ENCODE measurements around the gene MAD1L1. TPM values are rescaled to one million over a fixed set of nuclear protein-coding genes. Genes with fewer than 3 reads are reported as not detected.

MAD1L1 gene
- total and polyA plus RNA-seq, 2 of the 13 experiments (the other 11 are each of a cell fraction or from before 2014, with no cell fraction given), result 17.4 to 64.7 TPM

DNA sequence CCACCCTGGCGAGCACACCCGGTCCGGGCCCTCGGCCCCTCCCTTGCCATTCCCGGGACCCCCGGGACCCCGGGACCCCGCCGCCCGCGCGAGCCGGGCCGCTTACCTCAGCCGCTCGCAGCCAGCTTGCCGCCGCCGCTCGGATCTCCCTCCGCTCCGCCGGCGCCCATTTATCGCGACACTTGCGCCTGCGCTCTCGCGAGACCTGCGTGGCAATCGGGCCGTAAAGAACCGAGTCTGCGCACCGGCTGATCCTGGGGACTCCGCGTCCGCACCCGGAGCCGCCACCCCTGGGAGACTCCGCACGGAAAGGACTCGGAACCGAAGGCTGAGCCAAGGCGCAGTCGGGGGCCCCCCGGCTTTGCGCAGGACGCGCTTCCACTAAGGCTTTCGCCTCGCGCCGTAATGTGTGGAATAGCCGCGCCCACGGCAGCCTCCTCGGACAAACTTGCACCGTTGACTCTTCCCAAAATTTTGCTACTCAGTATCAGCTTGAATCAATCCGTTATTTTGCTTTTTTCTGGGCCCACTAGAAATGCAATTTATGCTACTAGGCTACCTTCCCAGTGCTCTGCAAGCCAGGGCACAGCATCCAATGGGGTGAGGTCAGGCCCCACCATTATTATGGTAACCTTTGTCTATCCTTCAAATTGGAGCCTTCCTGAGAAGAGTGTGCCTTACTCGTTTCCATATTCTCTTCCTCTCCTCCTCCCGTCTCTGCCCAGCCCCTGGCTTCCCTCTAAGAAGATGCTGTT lies at the start of gene MAD1L1 (continued):
- TF ChIP-seq, protein P1, sequence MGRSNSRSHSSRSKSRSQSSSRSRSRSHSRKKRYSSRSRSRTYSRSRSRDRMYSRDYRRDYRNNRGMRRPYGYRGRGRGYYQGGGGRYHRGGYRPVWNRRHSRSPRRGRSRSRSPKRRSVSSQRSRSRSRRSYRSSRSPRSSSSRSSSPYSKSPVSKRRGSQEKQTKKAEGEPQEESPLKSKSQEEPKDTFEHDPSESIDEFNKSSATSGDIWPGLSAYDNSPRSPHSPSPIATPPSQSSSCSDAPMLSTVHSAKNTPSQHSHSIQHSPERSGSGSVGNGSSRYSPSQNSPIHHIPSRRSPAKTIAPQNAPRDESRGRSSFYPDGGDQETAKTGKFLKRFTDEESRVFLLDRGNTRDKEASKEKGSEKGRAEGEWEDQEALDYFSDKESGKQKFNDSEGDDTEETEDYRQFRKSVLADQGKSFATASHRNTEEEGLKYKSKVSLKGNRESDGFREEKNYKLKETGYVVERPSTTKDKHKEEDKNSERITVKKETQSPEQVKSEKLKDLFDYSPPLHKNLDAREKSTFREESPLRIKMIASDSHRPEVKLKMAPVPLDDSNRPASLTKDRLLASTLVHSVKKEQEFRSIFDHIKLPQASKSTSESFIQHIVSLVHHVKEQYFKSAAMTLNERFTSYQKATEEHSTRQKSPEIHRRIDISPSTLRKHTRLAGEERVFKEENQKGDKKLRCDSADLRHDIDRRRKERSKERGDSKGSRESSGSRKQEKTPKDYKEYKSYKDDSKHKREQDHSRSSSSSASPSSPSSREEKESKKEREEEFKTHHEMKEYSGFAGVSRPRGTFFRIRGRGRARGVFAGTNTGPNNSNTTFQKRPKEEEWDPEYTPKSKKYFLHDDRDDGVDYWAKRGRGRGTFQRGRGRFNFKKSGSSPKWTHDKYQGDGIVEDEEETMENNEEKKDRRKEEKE (IDR thresholded peaks at IDR 0.05), result no peak
- 0 out of 2 replicates have a peak, but pooled peaks have one; percentile 20 for TF ChIP-seq HMG20B (CRISPR knock-in tag; conservative IDR thresholded peaks at IDR 0.05)
- TF ChIP-seq KMT2B (CRISPR knock-in tag; IDR thresholded peaks at IDR 0.05), result peak; percentile 81
- TF ChIP-seq ZNF660 (CRISPR knock-in tag; IDR thresholded peaks at IDR 0.05; ENCODE audit: borderline replicate concordance, low read depth), result no peak
- no peak for TF ChIP-seq ZFP37 (CRISPR knock-in tag; IDR thresholded peaks at IDR 0.05; ENCODE audit: borderline replicate concordance)
- peak; percentile 85; the same call in 1 of the 2 replicates for TF ChIP-seq ZNF773 (CRISPR knock-in tag; IDR thresholded peaks at IDR 0.05; ENCODE audit: borderline replicate concordance)
- TF ChIP-seq FIP1L1 (IDR thresholded peaks at IDR 0.05; ENCODE audit: borderline replicate concordance, insufficient read depth, low read depth, low read length), result no peak
- TF ChIP-seq, protein P2, sequence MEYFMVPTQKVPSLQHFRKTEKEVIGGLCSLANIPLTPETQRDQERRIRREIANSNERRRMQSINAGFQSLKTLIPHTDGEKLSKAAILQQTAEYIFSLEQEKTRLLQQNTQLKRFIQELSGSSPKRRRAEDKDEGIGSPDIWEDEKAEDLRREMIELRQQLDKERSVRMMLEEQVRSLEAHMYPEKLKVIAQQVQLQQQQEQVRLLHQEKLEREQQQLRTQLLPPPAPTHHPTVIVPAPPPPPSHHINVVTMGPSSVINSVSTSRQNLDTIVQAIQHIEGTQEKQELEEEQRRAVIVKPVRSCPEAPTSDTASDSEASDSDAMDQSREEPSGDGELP (IDR thresholded peaks at IDR 0.05; ENCODE audit: borderline replicate concordance, low read depth), result peak; percentile 41; the same call in 1 of the 2 replicates
- TF ChIP-seq RORA (CRISPR knock-in tag; IDR thresholded peaks at IDR 0.05), result no peak
- peak; percentile 87 for TF ChIP-seq XRCC5 (optimal IDR thresholded peaks at IDR 0.05; ENCODE audit: low read length)
- no peak for TF ChIP-seq ONECUT2 (CRISPR knock-in tag; IDR thresholded peaks at IDR 0.05)
- TF ChIP-seq, protein P3, sequence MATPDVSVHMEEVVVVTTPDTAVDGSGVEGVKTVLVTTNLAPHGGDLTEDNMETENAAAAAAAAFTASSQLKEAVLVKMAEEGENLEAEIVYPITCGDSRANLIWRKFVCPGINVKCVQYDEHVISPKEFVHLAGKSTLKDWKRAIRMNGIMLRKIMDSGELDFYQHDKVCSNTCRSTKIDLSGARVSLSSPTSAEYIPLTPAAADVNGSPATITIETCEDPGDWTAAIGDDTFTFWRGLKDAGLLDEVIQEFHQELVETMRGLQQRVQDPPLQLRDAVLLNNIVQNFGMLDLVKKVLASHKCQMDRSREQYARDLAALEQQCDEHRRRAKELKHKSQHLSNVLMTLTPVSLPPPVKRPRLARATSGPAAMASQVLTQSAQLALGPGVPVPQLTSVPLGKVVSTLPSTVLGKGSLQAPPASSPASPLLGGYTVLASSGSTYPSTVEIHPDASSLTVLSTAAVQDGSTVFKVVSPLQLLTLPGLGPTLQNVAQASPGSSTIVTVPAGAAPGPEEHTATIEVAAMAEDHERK (CRISPR knock-in tag; IDR thresholded peaks at IDR 0.05; ENCODE audit: low read depth), result no peak
- TF ChIP-seq ERF (CRISPR knock-in tag; IDR thresholded peaks at IDR 0.05), result peak; percentile 44; the same call in 1 of the 2 replicates
- TF ChIP-seq ZSCAN31 (CRISPR knock-in tag; IDR thresholded peaks at IDR 0.05; ENCODE audit: low read depth), result peak; percentile 89
- 0 out of 2 replicates have a peak, but pooled peaks have one; percentile 41 for TF ChIP-seq ZNF766 (CRISPR knock-in tag; IDR thresholded peaks at IDR 0.05; ENCODE audit: borderline replicate concordance)
- TF ChIP-seq KLF9 (CRISPR knock-in tag; IDR thresholded peaks at IDR 0.05; ENCODE audit: low read depth), result no peak
- TF ChIP-seq RBFOX2 (IDR thresholded peaks at IDR 0.05; ENCODE audit: low read depth, low read length), result peak; percentile 84
- no peak for TF ChIP-seq ZNF839 (CRISPR knock-in tag; IDR thresholded peaks at IDR 0.05; ENCODE audit: borderline replicate concordance)
- TF ChIP-seq SMYD3 (CRISPR knock-in tag; IDR thresholded peaks at IDR 0.05), result no peak
- no peak for TF ChIP-seq CENPX (CRISPR knock-in tag; IDR thresholded peaks at IDR 0.05)
- TF ChIP-seq TCF12 (IDR thresholded peaks at IDR 0.05), result no peak
- TF ChIP-seq TCF12 (CRISPR knock-in tag; IDR thresholded peaks at IDR 0.05), result peak; percentile 86
- TF ChIP-seq ZC3H13 (CRISPR knock-in tag; IDR thresholded peaks at IDR 0.05), result peak; percentile 73; the same call in 1 of the 2 replicates
- TF ChIP-seq ZSCAN22 (CRISPR knock-in tag; IDR thresholded peaks at IDR 0.05), result no peak
- no peak for TF ChIP-seq ZNF260 (CRISPR knock-in tag; IDR thresholded peaks at IDR 0.05; ENCODE audit: borderline replicate concordance, low read depth)
- TF ChIP-seq ZNF343 (CRISPR knock-in tag; IDR thresholded peaks at IDR 0.05), result peak; percentile 64; the same call in 1 of the 2 replicates
- TF ChIP-seq SKI (IDR thresholded peaks at IDR 0.05; ENCODE audit: partially characterized antibody), result no peak

Data from HepG2 (cell line).